HG03097 (cell line): ENCODE data around the gene CYLC2.

Experiments used
- ATAC-seq: cut with Tn5 transposase; IDR thresholded peaks from one replicate; pipeline ENCODE4 v1.9.1; 2021; ENCODE audit not compliant: unreplicated experiment, low FRiP score

CYLC2 gene

GRCh38 chr9:102995033-102995432, at the start of gene CYLC2:
CYLC2 (plus strand) TSS chr9:102995333; CDS start chr9:102995381, 48 bp downstream.
- ATAC-seq, result no peak

GRCh38 chr9:102950346-102950745, 44.8 kb upstream of the CYLC2 start:
- no peak for ATAC-seq

DNA sequence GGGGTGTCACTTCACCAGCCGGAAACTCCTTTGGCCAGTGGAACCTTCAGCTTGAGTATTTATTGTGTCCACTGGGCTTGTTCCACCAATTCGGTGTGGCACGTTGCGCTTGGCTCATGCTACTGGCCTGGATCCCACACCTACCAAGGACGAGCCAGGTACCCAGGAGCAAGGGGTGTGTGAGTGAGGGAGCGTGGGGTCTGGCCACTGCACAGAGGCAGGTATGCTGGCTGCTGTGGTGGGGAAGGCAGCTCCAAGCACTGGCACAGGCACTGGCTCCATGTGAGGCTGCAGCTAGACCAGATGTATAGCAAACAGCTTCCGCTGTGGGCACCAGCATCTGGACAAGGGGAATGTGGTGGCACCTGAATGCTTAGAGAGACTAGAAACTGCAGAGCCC, 28.1 kb upstream of the CYLC2 start:
- no peak for ATAC-seq

DNA sequence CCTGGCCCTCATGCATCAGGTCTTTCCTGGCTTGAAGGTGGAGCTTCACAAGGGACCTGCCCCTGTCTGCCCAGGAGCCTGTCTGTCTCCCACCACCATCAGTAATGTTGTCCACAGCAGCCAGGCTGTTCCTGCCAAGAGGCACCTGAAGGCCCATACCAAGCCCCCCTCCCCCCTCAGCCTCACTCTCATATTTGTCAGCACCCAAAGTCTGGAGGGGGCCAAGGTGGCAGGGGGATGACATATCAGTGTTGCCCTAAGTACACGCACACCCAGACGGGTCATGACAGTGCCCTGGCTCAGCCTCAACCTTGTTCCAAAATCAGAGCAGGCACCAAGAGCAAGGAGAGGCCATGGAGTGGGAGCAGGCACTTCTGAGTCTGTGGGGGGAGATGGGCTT, 27.2 kb upstream of the CYLC2 start:
- no peak for ATAC-seq

- no peak for ATAC-seq
Measured at GRCh38 chr9:102972780-102973179, 22.4 kb upstream of the CYLC2 start.

GRCh38 chr9:102974530-102974929, 20.6 kb upstream of the CYLC2 start:
- ATAC-seq, result no peak

- ATAC-seq, result no peak
Measured at GRCh38 chr9:102975251-102975650, 19.9 kb upstream of the CYLC2 start.

DNA sequence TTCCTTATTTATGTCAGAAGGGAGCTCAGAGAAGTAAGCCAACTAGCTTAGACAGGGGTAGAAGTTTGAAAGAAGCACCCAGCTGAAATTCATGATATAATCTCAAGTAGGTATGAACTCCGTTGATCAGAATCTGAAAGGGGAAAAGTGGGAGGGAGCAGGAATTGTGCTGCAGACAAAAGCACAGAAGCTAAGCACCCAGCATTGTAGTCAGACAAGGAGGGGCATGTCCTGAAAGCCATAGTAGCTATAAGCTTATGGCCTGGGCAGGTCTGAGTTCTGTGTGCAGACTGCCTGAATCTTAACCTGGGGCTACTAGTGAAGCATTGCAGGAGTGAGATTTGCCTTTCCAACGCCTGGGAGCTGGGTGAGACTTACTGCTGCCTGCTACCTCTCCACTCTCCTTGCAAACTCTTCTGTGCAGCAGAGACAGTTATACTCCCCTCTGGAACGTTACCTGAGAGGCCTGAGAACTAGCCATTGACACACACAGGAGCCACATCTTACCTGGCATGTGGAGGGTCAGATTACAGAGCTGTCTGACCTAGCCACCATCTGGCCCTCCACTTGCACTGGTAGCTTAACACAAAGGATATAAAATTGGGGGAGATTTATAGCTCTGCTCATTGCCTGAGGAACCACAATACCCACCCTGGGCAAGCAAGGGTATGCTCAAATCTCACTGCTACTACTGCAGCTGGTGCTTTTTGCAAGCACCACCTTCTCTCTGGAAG, 9.8 kb upstream of the CYLC2 start:
- no peak for ATAC-seq

DNA sequence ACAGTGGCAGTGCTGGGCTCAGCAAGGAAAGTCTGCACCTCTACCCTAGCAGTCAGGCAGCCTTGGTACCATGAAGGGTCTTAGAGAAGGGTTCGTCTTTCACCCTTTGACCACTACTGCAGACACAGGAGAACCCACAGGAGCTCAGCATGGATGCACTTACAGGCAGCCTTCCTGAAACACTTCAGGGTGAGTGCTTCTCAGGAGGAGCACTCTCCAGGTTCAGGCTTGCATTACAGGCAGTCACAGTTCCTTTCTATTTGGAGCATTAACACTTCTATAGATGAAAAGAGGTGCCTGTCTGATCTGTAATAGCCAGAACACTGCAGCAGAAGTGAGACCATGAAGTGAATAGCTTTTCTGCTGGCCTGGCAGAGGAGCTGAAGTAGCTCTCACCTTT, 8.7 kb upstream of the CYLC2 start:
- ATAC-seq, result no peak

DNA sequence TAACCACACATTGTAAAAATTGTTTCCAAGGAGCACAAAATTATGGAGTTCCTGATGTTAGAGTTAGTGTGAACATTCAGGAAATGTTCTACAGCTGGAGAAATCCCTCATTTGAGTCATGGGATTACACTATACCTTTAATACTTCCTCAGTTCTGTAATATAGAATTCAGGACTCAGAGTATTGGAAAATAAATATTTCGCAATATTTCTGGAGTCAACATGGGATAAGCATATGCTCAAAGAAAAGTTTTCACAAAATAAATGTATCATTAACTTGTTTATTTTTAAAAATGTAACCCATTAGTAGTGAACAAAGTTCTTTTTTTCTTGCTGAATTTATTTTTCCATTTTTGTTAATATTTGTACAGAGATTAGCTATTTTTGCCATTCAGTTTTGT, 8.6 kb downstream of the CYLC2 start:
- ATAC-seq, result no peak

GRCh38 chr9:103014242-103014641, 19.1 kb downstream of the CYLC2 start:
- ATAC-seq, result no peak

GRCh38 chr9:103025796-103026195, 30.7 kb downstream of the CYLC2 start:
- ATAC-seq, result no peak

GRCh38 chr9:103037508-103038477, 42.7 kb downstream of the CYLC2 start:
- no peak for ATAC-seq

GRCh38 chr9:103041961-103042360, 46.8 kb downstream of the CYLC2 start:
- no peak for ATAC-seq
